Neural progenitor cell (in vitro differentiated cells): Measurements from ENCODE around the gene AK2. TPM values are rescaled to one million over a fixed set of nuclear protein-coding genes. Genes with fewer than 3 reads are reported as not detected.

Experiments used
- DNase-seq: peaks from one replicate; pipeline ENCODE4 v3.0.0-alpha.2; 2016; ENCODE audit warnings: low spot score
- H2AFZ ChIP-seq: fragments of 200-600 bp; sonication (generic); replicated peaks from 2 replicates; pipeline ENCODE4 v1.6.1; 2016; ENCODE audit warnings: antibody characterized with exemption
- H3F3A ChIP-seq: fragments of 200-600 bp; sonication (generic); 2 replicates; pipeline ENCODE4 v1.6.1; 2016; ENCODE audit warnings: antibody characterized with exemption, low read depth
- H3K27ac ChIP-seq: fragments of 200-600 bp; sonication (generic); 2 replicates; pipeline ENCODE4 v1.5.1; 2016; ENCODE audit warnings: mild to moderate bottlenecking
- H3K27me3 ChIP-seq: fragments of 200-600 bp; sonication (generic); 2 replicates; pipeline ENCODE4 v1.6.1; 2016; ENCODE audit warnings: mild to moderate bottlenecking, moderate library complexity
- H3K36me3 ChIP-seq: fragments of 200-600 bp; sonication (generic); 2 replicates; pipeline ENCODE4 v1.5.1; 2016
- H3K4me1 ChIP-seq: fragments of 200-600 bp; sonication (generic); 2 replicates; pipeline ENCODE4 v1.6.1; 2016; ENCODE audit warnings: mixed run types
- H3K4me2 ChIP-seq: fragments of 200-600 bp; sonication (generic); 2 replicates; pipeline ENCODE4 v1.6.1; 2016
- H3K4me3 ChIP-seq: fragments of 200-600 bp; sonication (generic); 2 replicates; pipeline ENCODE4 v1.5.1; 2016
- H3K79me2 ChIP-seq: fragments of 200-600 bp; sonication (generic); 2 replicates; pipeline ENCODE4 v1.6.1; 2016; ENCODE audit warnings: low read depth
- H3K9ac ChIP-seq: fragments of 200-600 bp; sonication (generic); 2 replicates; pipeline ENCODE4 v1.6.1; 2016
- H3K9me3 ChIP-seq: fragments of 200-600 bp; sonication (generic); 2 replicates; pipeline ENCODE4 v1.5.1; 2016; ENCODE audit warnings: low read depth
- H4K20me1 ChIP-seq: fragments of 200-600 bp; sonication (generic); 2 replicates; pipeline ENCODE4 v1.6.1; 2016; ENCODE audit warnings: low read depth
- H3K27ac Mint-ChIP-seq: 3 replicates; pipeline ENCODE4 v1.8.0; 2021; ENCODE audit warnings: mixed read lengths
- H3K27me3 Mint-ChIP-seq: 2 replicates; pipeline ENCODE4 v1.8.0; 2022; ENCODE audit warnings: low read depth, mild to moderate bottlenecking, inconsistent platforms, moderate library complexity, mixed read lengths; ENCODE audit not compliant: insufficient read depth
- H3K36me3 Mint-ChIP-seq: 3 replicates; pipeline ENCODE4 v1.8.0; 2021; ENCODE audit warnings: mixed read lengths
- H3K4me1 Mint-ChIP-seq: 3 replicates; pipeline ENCODE4 v1.8.0; 2021; ENCODE audit warnings: mixed read lengths
- H3K4me3 Mint-ChIP-seq: 3 replicates; pipeline ENCODE4 v1.8.0; 2021; ENCODE audit warnings: mild to moderate bottlenecking, moderate library complexity, mixed read lengths
- H3K9me3 Mint-ChIP-seq: 3 replicates; pipeline ENCODE4 v1.8.0; 2020; ENCODE audit warnings: mixed read lengths
- CTCF ChIP-seq: fragments of 200-600 bp; sonication (generic); IDR thresholded peaks from 2 replicates; pipeline ENCODE4 v1.5.1; 2017; ENCODE audit warnings: antibody characterized with exemption, mild to moderate bottlenecking
- EZH2 ChIP-seq: fragments of 200-600 bp; sonication (generic); IDR thresholded peaks from 2 replicates; pipeline ENCODE4 v1.6.1; 2017; ENCODE audit warnings: antibody characterized with exemption, mild to moderate bottlenecking, moderate library complexity
- EZH2phosphoT487 ChIP-seq: fragments of 200-600 bp; sonication (generic); IDR thresholded peaks from 2 replicates; pipeline ENCODE4 v1.6.1; 2017; ENCODE audit warnings: antibody characterized with exemption
- total RNA-seq: library from RNA; depleted of rRNA; stranded (reverse); fragments of >200 nt; gene quantifications from 2 replicates; pipeline ENCODE4 v1.2.3, GENCODE V29; 2015; ENCODE audit warnings: low replicate concordance

AK2 gene
- total RNA-seq, 1 donor from 2014 or later: 128 TPM

- Mint-ChIP-seq H3K4me1 (peaks cover 46% of the 10 kb centered on the region), H3K9me3 (no peaks in the 10 kb centered on the region), H3K27ac (no peak overlapping the region), H3K27me3 (peaks cover 4% of the 10 kb centered on the region), H3K36me3 (peaks cover 2% of the 10 kb centered on the region), H3K4me3 (no peak overlapping the region)
- no peak overlapping the region for H3K4me2 ChIP-seq
- no peaks in the 10 kb centered on the region for H3K27me3 ChIP-seq
- TF ChIP-seq EZH2phosphoT487 (no peak), EZH2 (no peak), CTCF (peak; percentile 38)
- no peaks in the 10 kb centered on the region for H3K36me3 ChIP-seq
- no peak overlapping the region for H3K9ac ChIP-seq
- H4K20me1 ChIP-seq: no peaks in the 10 kb centered on the region
- H3F3A ChIP-seq: peaks cover 3% of the 10 kb centered on the region
- no peaks in the 10 kb centered on the region for H3K79me2 ChIP-seq
- DNase-seq: peak; percentile 26
- H3K27ac ChIP-seq: no peak overlapping the region
- H2AFZ ChIP-seq: no peak overlapping the region
- H3K4me3 ChIP-seq: no peak overlapping the region
- peaks cover 8% of the 10 kb centered on the region for H3K4me1 ChIP-seq
- H3K9me3 ChIP-seq: no peaks in the 10 kb centered on the region
These were observed 35.4 kb downstream of the AK2 start for GRCh38 chr1:33001282-33001681.

GRCh38 chr1:33000427-33001026, 36.2 kb downstream of the AK2 start:
- Histone ChIP-seq H4K20me1 (no peaks in the 10 kb centered on the region), H3K36me3 (no peaks in the 10 kb centered on the region), H3K27ac (no peak overlapping the region), H3K4me1 (peaks cover under 1% of the 10 kb centered on the region), H3K9ac (no peak overlapping the region), H3K9me3 (no peaks in the 10 kb centered on the region), H3K79me2 (no peaks in the 10 kb centered on the region), H3K4me2 (no peak overlapping the region), H3K4me3 (no peak overlapping the region), H3K27me3 (no peaks in the 10 kb centered on the region), H3F3A (peaks cover 3% of the 10 kb centered on the region), H2AFZ (no peak overlapping the region)
- peaks cover 2% of the 10 kb centered on the region for H3K36me3 Mint-ChIP-seq
- DNase-seq: no peak
- H3K9me3 Mint-ChIP-seq: no peaks in the 10 kb centered on the region
- H3K4me1 Mint-ChIP-seq: peaks cover 38% of the 10 kb centered on the region
- TF ChIP-seq EZH2: no peak
- no peak for TF ChIP-seq CTCF
- TF ChIP-seq EZH2phosphoT487: no peak
- peak overlapping the region; percentile 61 for H3K27ac Mint-ChIP-seq
- H3K4me3 Mint-ChIP-seq: no peak overlapping the region
- peaks cover 4% of the 10 kb centered on the region for H3K27me3 Mint-ChIP-seq

GRCh38 chr1:32998997-32999396, 37.7 kb downstream of the AK2 start:
- peaks cover 3% of the 10 kb centered on the region for H3F3A ChIP-seq
- H3K36me3 ChIP-seq: no peaks in the 10 kb centered on the region
- no peaks in the 10 kb centered on the region for H3K9me3 ChIP-seq
- H3K79me2 ChIP-seq: no peaks in the 10 kb centered on the region
- H3K4me2 ChIP-seq: no peak overlapping the region
- Mint-ChIP-seq H3K9me3 (no peaks in the 10 kb centered on the region), H3K27me3 (peaks cover 4% of the 10 kb centered on the region), H3K27ac (no peak overlapping the region), H3K4me3 (no peak overlapping the region), H3K36me3 (peaks cover 2% of the 10 kb centered on the region), H3K4me1 (peaks cover 33% of the 10 kb centered on the region)
- no peak overlapping the region for H2AFZ ChIP-seq
- H3K27me3 ChIP-seq: no peaks in the 10 kb centered on the region
- H3K4me1 ChIP-seq: no peaks in the 10 kb centered on the region
- H3K4me3 ChIP-seq: no peak overlapping the region
- no peak overlapping the region for H3K9ac ChIP-seq
- TF ChIP-seq EZH2phosphoT487: no peak
- TF ChIP-seq EZH2: no peak
- no peak for TF ChIP-seq CTCF
- H4K20me1 ChIP-seq: no peaks in the 10 kb centered on the region
- no peak overlapping the region for H3K27ac ChIP-seq
- no peak for DNase-seq
